ENCODE results near the gene ROPN1.

DNA sequence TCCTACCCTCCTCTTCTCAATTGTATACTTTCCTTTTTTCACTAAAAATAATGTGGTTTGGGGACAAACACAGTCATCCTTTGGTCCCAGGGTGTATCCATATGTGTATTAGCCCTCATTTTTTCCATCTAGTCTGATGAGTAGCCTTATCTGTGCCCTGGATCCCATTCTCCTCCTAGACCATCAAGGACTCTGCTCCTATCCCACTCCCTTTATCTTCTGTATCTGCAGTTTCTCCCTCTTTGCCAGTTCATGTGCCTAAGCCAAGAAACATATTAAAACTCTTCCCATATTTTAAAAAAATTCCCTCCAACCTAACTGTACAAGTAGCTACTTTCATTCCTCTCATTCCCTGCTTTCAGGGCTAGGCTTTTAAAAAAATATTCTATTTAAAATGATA is 56.1 kb downstream of the ROPN1 start:
- no peak for TF ChIP-seq POLR2AphosphoS5 (IDR thresholded peaks at IDR 0.05; ENCODE audit: low read depth, low read length)
- no peak for TF ChIP-seq POLR2A (IDR thresholded peaks at IDR 0.05; ENCODE audit: low read depth, low read length)
